Osteocyte (in vitro differentiated cells): Measurements from ENCODE around the gene PHF8. TPM values are rescaled to one million over a fixed set of nuclear protein-coding genes. Genes with fewer than 3 reads are reported as not detected.

ENCODE experiments used
- DNase-seq: peaks from one replicate; pipeline ENCODE4 v3.0.0; 2021; ENCODE audit warnings: mixed read lengths; ENCODE audit not compliant: unreplicated experiment; ENCODE audit errors: extremely low spot score
- H3K27ac Mint-ChIP-seq: one replicate; pipeline ENCODE4 v1.8.0; 2021; ENCODE audit warnings: mild to moderate bottlenecking, mixed read lengths; ENCODE audit not compliant: unreplicated experiment
- H3K27me3 Mint-ChIP-seq: one replicate; pipeline ENCODE4 v1.8.0; 2021; ENCODE audit warnings: mixed read lengths; ENCODE audit not compliant: unreplicated experiment
- H3K36me3 Mint-ChIP-seq: one replicate; pipeline ENCODE4 v1.8.0; 2021; ENCODE audit warnings: mixed read lengths; ENCODE audit not compliant: unreplicated experiment
- H3K4me1 Mint-ChIP-seq: one replicate; pipeline ENCODE4 v1.8.0; 2021; ENCODE audit warnings: mixed read lengths; ENCODE audit not compliant: unreplicated experiment
- H3K4me3 Mint-ChIP-seq: one replicate; pipeline ENCODE4 v1.8.0; 2021; ENCODE audit warnings: mild to moderate bottlenecking, moderate library complexity, mixed read lengths; ENCODE audit not compliant: unreplicated experiment
- H3K9me3 Mint-ChIP-seq: one replicate; pipeline ENCODE4 v1.8.0; 2021; ENCODE audit warnings: mixed read lengths; ENCODE audit not compliant: unreplicated experiment
- CTCF ChIP-seq: fragments of 200-600 bp; sonication (generic); IDR thresholded peaks from 2 replicates; pipeline ENCODE4 v1.5.0; 2021; ENCODE audit warnings: antibody characterized with exemption, mild to moderate bottlenecking, moderate library complexity
- total RNA-seq: library from RNA; stranded (reverse); gene quantifications from 2 replicates; pipeline ENCODE4 v1.2.1, GENCODE V29; 2021

PHF8 gene
- total RNA-seq, 1 donor from 2014 or later, result 30.0 TPM

GRCh38 chrX:54045563-54046228 lies 1.4 kb upstream of the PHF8 start:
- DNase-seq, result no peak
- TF ChIP-seq CTCF, result no peak
- Mint-ChIP-seq H3K36me3 (no peaks in the 10 kb centered on the region), H3K4me1 (peaks cover 9% of the 10 kb centered on the region), H3K4me3 (peak overlapping the region; percentile 94), H3K27me3 (no peaks in the 10 kb centered on the region), H3K9me3 (peaks cover 13% of the 10 kb centered on the region), H3K27ac (peak overlapping the region; percentile 100)

GRCh38 chrX:54044877-54045338 lies 635 bp upstream of the PHF8 start:
- DNase-seq, result no peak
- H3K9me3 Mint-ChIP-seq, result peaks cover 13% of the 10 kb centered on the region
- H3K27ac Mint-ChIP-seq, result peak overlapping the region; percentile 100
- no peak for TF ChIP-seq CTCF
- no peaks in the 10 kb centered on the region for H3K36me3 Mint-ChIP-seq
- peak overlapping the region; percentile 94 for H3K4me3 Mint-ChIP-seq
- no peaks in the 10 kb centered on the region for H3K27me3 Mint-ChIP-seq
- peaks cover 9% of the 10 kb centered on the region for H3K4me1 Mint-ChIP-seq

- H3K4me3 Mint-ChIP-seq, result peak overlapping the region; percentile 94
- no peaks in the 10 kb centered on the region for H3K36me3 Mint-ChIP-seq
Measured at GRCh38 chrX:54043541-54044125, 640 bp downstream of the PHF8 start.

GRCh38 chrX:54043056-54043455 lies 1.2 kb downstream of the PHF8 start:
- Mint-ChIP-seq H3K27me3 (no peaks in the 10 kb centered on the region), H3K36me3 (no peaks in the 10 kb centered on the region), H3K9me3 (peaks cover 8% of the 10 kb centered on the region), H3K4me1 (peaks cover 9% of the 10 kb centered on the region), H3K27ac (peak overlapping the region; percentile 100), H3K4me3 (peak overlapping the region; percentile 94)
- TF ChIP-seq CTCF, result no peak
- no peak for DNase-seq

More at GRCh38 chrX:54043541-54044125, 640 bp downstream of the PHF8 start:
- peak overlapping the region; percentile 100 for H3K27ac Mint-ChIP-seq
- no peak for TF ChIP-seq CTCF
- DNase-seq, result peak; percentile 88
- H3K27me3 Mint-ChIP-seq, result no peaks in the 10 kb centered on the region
- peaks cover 9% of the 10 kb centered on the region for H3K4me1 Mint-ChIP-seq
- H3K9me3 Mint-ChIP-seq, result peaks cover 8% of the 10 kb centered on the region

- Mint-ChIP-seq H3K27ac (peak overlapping the region; percentile 100), H3K36me3 (no peaks in the 10 kb centered on the region), H3K4me1 (peaks cover 9% of the 10 kb centered on the region), H3K4me3 (peak overlapping the region; percentile 94), H3K27me3 (no peaks in the 10 kb centered on the region), H3K9me3 (peaks cover 8% of the 10 kb centered on the region)
- no peak for DNase-seq
- peak; percentile 49 for TF ChIP-seq CTCF
Measured at GRCh38 chrX:54042609-54043021, 1.7 kb downstream of the PHF8 start.
